Activated CD4-positive, alpha-beta T cell treated with anti-CD3 and anti-CD28 coated beads, Interleukin-10, Interleukin-2, amounts not matched to agents 100 ng/mL and 50 ng/mL, durations not matched to agents 16 hours and 8 hours (primary cell): ENCODE results near the gene SIRT4.
A peak's percentile ranks its signal among the peaks of the same experiment; 100 is the strongest.

Experiments
- DNase-seq: peaks from one replicate; pipeline ENCODE4 v3.0.0-alpha.2; 2020

The SIRT4 gene

DNA sequence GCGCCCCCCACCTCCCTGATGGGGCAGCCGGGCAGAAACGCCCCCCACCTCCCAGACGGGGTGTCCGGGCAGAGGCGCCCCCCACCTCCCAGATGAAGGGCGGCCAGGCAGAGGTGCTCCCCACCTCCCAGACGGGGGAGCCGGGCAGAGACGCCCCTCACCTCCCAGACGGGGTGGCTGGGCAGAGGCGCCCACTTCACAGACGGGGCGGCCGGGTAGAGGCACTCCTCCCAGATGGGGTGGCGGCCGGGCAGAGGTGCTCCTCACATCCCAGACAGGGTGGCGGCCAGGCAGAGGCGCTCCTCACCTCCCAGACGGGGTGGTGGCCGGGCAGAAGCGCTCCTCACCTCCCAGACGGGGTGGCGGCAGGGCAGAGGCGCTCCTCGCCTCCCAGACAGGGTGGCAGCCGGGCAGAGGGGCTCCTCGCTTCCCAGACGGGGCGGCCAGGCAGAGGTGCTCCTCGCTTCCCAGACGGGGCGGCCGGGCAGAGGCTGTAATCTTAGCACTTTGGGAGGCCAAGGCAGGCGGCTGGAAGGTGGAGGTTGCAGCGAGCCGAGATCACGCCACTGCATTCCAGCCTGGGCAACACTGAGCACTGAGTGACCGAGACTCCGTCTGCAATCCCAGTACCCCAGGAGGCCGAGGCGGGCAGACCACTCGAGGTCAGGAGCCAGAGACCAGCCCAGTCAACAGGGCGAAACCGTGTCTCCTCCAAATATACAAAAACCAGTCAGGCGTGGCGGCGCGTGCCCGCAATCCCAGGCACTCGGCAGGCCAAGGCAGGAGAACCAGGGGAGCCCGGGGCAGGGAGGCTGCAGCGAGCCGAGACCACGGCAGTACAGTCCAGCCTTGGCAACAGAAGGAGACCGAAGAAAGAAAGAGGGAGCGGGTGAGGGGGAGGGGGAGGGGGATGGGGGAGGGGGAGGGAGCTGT, 23.7 kb upstream of the SIRT4 start:
- no peak for DNase-seq

GRCh38 chr12:120283318-120283717, 18.8 kb upstream of the SIRT4 start:
- no peak for DNase-seq

GRCh38 chr12:120284381-120284780, 17.7 kb upstream of the SIRT4 start:
- DNase-seq: no peak

DNA sequence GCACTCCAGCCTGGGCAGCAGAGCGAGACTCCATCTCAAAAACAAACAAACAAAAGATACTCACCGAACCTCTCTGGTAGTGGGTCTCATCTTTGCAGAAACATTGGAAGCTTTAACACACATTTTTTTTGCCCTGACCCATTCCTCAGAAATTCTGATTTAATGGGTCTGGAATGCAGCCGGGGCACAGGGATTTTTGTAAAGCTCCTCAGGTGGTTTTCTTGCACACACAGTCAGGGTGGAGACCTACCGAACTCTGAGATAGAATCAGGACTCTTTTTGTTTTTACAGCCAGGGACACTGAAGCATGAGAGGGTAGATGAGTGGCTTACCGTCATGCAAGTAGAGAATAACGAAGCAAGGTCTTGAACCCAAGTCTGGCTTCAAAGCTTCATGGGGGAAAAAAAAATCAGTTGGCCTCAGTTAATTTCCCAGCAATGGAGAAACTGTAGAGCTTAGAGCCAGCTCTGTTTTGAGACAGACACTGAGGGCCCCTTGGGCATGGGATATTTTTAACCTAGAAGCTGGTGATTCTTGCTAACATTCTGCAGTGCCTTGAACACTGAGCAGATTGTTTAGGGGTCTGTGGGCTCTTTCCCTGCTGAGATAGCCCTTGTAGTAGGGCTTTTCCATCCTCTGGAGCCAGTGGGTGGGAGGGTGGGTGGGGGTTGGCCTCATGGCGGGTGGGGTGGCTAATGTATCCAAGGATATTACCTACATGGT, 15.2 kb upstream of the SIRT4 start:
- no peak for DNase-seq

DNA sequence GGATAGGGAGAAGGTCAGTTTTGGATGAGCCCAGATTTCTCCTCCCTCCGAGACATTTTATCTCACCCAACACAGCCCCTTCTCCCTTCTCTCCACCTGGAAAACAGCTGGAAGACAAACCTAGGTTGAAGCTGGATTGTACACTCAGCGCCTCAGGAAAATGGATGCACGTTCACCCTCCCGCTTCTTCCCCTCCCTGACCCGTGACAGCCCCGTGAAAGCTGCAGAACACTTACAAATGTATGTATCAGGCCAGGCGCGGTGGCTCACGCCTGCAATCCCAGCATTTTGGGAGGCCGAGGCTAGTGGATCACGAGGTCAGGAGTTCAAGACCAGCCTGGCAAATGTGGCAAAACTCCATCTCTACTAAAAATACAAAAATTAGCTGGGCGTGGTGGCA, 14.6 kb upstream of the SIRT4 start:
- no peak for DNase-seq

GRCh38 chr12:120290609-120291305, 11.4 kb upstream of the SIRT4 start:
- DNase-seq: no peak

GRCh38 chr12:120292411-120292660, 9.8 kb upstream of the SIRT4 start:
- no peak for DNase-seq

DNA sequence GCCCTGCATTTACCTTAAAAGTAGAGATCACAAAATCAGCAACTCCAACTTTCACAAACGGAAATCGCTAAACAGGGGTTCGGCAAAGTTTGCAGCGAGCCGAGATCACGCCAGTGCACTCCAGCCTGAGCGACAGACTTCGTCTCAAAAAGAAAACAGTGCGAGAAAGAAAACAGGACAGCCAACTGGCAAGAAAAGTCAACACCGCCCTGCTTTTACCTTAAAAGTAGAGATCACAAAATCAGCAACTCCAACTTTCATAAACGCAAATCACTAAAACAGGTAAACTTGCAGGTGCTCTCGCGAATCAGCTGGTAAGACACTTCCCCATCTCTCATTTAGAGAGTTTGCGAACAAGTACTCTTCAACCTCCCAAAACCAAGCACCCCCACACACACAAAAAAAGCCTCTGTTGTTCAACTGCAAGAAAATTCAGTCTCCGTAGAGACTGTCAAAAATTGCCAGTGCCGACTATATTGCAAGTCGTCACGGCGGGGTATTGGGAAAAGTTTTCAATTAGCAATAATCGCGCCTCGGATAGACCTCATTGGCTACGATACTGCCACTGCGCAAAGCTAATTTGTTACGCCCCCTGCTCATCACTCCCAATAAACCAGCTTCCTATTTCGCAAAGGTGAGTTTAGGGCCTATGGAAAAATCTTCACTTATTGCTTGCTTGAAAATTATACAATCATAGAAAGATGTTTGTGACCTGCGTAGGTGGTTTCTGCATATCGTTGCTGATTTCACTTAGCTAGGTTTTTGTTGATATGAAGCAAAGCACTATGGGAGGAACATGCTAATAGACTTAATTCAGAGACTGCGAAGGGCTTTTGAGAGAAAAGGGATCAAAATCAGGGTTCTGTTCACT, 9.2 kb upstream of the SIRT4 start, which contains the start of gene RNU4-1:
Gene RNU4-1 (minus strand): TSS at position 577 of the 871 bp plus-strand sequence.
- peak; percentile 96 for DNase-seq

GRCh38 chr12:120314220-120314619, 12.1 kb downstream of the SIRT4 start:
- DNase-seq: peak; percentile 4

DNA sequence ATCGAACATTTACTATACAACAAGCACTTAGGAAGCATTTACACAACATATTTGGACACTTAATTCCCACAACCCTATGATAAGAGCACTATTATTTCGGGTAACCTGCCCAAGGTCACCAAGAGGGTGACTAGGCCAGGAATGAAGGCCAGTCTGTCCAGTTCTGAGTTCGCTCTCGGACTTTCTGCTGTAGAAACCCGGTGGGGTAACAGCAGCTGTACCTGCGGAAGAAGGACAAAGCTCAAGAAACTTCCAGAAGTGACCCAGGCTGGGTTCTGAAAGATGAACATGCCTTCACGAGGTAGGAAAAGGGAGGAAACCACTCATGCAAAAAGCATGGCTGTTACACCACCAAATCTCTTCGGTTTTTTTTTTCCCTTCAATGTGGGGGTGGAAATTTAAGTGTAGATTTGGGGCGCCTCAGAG, 14.7 kb downstream of the SIRT4 start:
- DNase-seq: no peak

DNA sequence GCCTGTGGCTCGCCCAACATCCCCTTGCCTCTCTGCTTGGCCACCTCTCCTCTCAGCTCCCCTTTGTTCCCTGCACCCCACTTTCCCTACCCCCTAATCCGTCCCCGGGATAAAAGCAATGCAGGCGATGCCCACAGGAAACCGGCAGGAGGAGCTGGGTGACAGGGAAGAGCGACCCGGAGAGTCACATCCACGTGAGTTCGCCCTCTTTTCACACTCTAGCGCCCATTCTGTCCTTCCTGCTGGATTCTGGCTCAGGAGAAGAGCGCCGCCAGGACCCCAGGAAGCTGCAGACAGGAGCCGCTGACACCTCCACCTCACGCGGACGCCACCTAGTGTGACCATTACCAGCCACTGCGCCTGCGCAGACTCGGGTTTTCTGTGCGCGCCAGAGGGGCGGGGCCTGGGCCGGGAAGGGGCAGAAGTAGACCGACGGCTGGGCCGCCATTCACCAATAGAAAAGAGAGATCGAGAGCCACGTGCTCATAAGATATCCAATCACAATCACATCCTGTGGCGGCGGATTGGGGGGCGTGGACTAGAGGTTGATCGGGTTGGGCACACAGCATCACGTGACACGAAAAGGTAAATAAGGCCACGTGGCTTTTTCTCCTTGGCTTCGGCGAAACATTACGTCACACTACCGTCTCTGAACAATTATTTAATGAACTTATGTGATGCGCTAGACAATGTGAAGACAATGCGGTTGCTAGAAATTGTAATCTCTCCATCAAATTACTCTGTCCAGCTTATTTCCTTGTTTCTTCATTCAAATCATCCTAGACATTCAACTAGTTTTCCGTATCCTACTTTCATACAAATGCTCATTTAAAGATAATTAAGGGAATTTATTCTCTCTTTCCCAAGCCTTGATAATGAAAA, 15.3 kb downstream of the SIRT4 start:
- peak; percentile 100 for DNase-seq

DNA sequence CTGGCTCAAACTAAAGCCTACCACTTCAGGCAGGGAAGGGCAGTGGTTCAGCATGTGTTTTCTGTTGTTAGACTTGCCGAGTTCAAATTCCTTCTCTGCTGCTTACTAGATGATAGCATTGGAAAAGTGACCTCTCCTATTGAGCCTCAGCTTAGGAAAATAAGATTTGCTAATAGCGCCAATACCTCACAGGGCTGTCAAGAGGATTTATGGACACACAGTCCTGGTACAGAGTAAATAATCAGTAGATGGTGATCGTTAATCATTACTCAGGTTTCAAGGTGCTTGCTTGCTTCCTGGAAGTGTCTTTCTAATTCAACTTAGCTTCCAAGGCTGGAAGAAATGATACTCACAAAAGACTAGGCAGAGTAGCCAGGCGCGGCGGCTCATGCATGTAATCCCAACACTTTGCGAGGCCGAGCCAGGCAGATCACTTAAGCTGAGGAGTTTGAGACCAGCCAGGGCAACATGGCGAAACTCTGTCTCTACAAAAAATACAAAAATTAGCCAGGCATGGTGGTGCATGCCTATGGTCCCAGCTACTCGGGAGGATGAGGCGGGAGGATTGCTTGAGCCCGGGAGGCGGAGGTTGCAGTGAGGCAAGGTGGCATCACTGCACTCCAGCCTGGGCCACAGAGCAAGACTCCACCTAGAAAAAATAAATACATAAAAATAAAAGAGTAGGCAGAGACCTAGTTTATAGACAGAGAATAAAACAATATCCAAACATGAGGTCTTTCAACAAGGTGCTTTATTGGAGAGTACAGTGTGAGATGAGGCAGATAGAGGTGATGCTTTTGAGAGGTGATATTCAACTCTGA, 19.5 kb downstream of the SIRT4 start:
- DNase-seq: no peak

GRCh38 chr12:120323772-120324171, 21.7 kb downstream of the SIRT4 start:
- DNase-seq: no peak

GRCh38 chr12:120324841-120325417, 22.8 kb downstream of the SIRT4 start:
- no peak for DNase-seq

DNA sequence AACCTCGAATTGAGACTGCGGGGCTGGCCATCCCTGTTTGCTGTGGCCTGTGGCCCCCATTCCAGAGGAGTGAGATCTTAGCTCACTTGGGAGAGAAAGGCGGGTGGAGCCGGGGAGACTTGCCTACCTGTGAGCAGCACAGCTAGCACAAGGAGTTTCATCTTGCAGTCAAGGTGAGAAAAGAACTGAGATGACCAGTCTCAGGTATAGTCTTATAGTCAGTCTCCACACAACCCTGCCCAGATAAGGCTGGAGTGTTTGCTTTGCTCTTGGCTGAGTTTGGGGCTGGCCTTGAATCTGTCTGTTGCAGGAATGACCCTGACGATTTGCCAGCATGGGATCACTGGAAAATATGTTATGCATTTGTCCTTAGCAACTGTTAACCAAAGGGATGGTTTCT, 25.5 kb downstream of the SIRT4 start, which contains the start of gene PLA2G1B:
Gene PLA2G1B (minus strand): TSS at position 187 of the 400 bp plus-strand sequence. CDS start 26 bp downstream, at position 161.
- no peak for DNase-seq

GRCh38 chr12:120328228-120328627, 26.1 kb downstream of the SIRT4 start:
- DNase-seq: no peak

- DNase-seq: no peak
These were observed 29.3 kb downstream of the SIRT4 start for GRCh38 chr12:120331390-120331789.

DNA sequence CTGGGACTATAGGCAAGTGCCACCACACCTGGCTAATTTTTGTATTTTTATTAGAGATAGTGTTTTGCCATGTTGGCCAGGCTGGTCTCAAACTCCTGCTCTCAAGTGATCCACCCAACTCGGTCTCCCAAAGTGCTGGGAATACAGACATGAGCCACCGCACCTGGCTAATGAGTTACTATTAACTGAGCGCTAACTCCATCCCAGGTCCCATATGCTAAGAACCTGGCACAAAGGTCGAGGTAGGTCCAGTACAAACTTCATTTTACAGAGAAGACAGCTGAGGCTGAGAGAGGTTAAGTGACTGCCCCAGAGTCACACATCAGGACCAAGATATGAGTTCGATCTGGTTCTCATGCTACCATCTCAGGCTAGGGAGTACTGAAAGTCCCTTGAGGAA, 29.9 kb downstream of the SIRT4 start:
- DNase-seq: no peak

GRCh38 chr12:120332523-120332922, 30.4 kb downstream of the SIRT4 start:
- no peak for DNase-seq

DNA sequence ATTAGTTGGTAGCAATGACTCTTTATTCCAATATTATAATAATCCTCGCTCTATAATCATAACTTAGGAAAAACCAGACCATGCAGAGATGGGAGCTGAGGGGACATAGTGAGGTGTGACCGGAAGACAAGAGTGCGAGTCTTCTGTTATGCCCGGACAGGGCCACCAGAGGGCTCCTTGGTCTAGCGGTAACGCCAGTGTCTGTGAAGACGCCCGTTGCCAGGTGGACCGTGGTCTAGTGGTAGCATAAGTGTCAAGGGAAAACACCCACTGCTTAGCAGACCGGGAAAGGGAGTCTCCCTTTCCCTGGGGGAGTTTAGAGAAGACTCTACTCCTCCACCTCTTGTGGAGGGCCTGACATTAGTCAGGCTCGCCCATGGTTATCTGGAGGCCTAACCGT, 33.3 kb downstream of the SIRT4 start:
- peak; percentile 35 for DNase-seq
